Measurements from ENCODE around the gene ANXA9.

ANXA9 gene

GRCh38 chr1:151006327-151007052, 24.4 kb downstream of the ANXA9 start, which contains the start of gene MINDY1:
Gene MINDY1 (minus strand): TSS chr1:151006902. CDS start chr1:151002617, 4,285 bp downstream.
- DNase-seq: no peak

- DNase-seq: no peak
Observed at GRCh38 chr1:151007853-151008243, 25.8 kb downstream of the ANXA9 start.

- DNase-seq: peak; percentile 98
Observed at GRCh38 chr1:151008244-151009205, 26.4 kb downstream of the ANXA9 start, which contains the start of gene PRUNE1. Gene PRUNE1 (plus strand): TSS chr1:151008449. CDS start chr1:151008633, 184 bp downstream.

- DNase-seq: no peak
Observed at GRCh38 chr1:151009206-151009587, 27.1 kb downstream of the ANXA9 start.

GRCh38 chr1:151009674-151010345, 27.7 kb downstream of the ANXA9 start:
- no peak for DNase-seq

- no peak for DNase-seq
Observed at GRCh38 chr1:151010346-151010726, 28.2 kb downstream of the ANXA9 start.

- DNase-seq: no peak
Observed at GRCh38 chr1:151011154-151011850, 29.2 kb downstream of the ANXA9 start.

- no peak for DNase-seq
Observed at GRCh38 chr1:151012684-151013471, 30.8 kb downstream of the ANXA9 start.

GRCh38 chr1:151013518-151013917, 31.4 kb downstream of the ANXA9 start:
- DNase-seq: no peak

- DNase-seq: peak; percentile 86
Observed at GRCh38 chr1:151024540-151025146, 42.6 kb downstream of the ANXA9 start.

GRCh38 chr1:151026460-151026859, 44.4 kb downstream of the ANXA9 start:
- no peak for DNase-seq

- no peak for DNase-seq
Observed at GRCh38 chr1:151032164-151032563, 50.1 kb downstream of the ANXA9 start.

- no peak for DNase-seq
Observed at GRCh38 chr1:151035167-151035566, 53.1 kb downstream of the ANXA9 start.

GRCh38 chr1:151036356-151036755, 54.3 kb downstream of the ANXA9 start, which contains the start of gene BNIPL:
Gene BNIPL (plus strand): TSS chr1:151036586. CDS start chr1:151036726, 140 bp downstream.
- no peak for DNase-seq

- DNase-seq: no peak
Observed at GRCh38 chr1:151037032-151037431, 54.9 kb downstream of the ANXA9 start.

- no peak for DNase-seq
Observed at GRCh38 chr1:151039521-151039920, 57.4 kb downstream of the ANXA9 start.

GRCh38 chr1:151043163-151043562, 61.1 kb downstream of the ANXA9 start:
- DNase-seq: no peak

Data from activated T-cell treated with anti-CD3 and anti-CD28 coated beads, Interleukin-2, amount 50 U/mL, for 1 hour (primary cell).